Keratinocyte (primary cell): ENCODE results near the gene PYGB. TPM values are rescaled to one million over a fixed set of nuclear protein-coding genes. Genes with fewer than 3 reads are reported as not detected.

ENCODE experiments used
- DNase-seq: peaks from one replicate; pipeline ENCODE4 v3.0.0-alpha.2; 2011; ENCODE audit warnings: low read depth, missing footprints, low spot score
- FAIRE-seq: peaks from 2 replicates; lab custom pipeline; 2011; peaks lifted over from hg19 to GRCh38; lab: Jason Lieb, UNC
- H2AFZ ChIP-seq: 2 replicates; pipeline ENCODE4 v1.6.0; 2012; ENCODE audit warnings: low read length, control low read depth, inconsistent platforms; ENCODE audit not compliant: control insufficient read depth
- H3K27ac ChIP-seq: 2 replicates; pipeline ENCODE4 v1.5.1; 2011; ENCODE audit warnings: low read length; ENCODE audit not compliant: control insufficient read depth, insufficient read depth
- H3K27me3 ChIP-seq: 3 replicates; pipeline ENCODE4 v1.6.0; 2011; ENCODE audit warnings: low read length; ENCODE audit not compliant: control insufficient read depth, insufficient read depth; ENCODE audit errors: extremely low read depth
- H3K36me3 ChIP-seq, 2 experiments: 2 replicates in 1 of 2; 3 replicates in 1 of 2; pipeline ENCODE4 v1.5.1; 2011; ENCODE audit warnings: low read length in 2 of 2, mild to moderate bottlenecking in 1 of 2; ENCODE audit not compliant: control insufficient read depth in 2 of 2, insufficient read depth in 2 of 2; ENCODE audit errors: extremely low read depth in 1 of 2
- H3K4me1 ChIP-seq: 3 replicates; pipeline ENCODE4 v1.5.1; 2011; ENCODE audit warnings: low read length; ENCODE audit not compliant: control insufficient read depth, insufficient read depth; ENCODE audit errors: extremely low read depth
- H3K4me2 ChIP-seq: 3 replicates; pipeline ENCODE4 v1.6.0; 2011; ENCODE audit warnings: low read depth, low read length; ENCODE audit not compliant: control insufficient read depth, insufficient read depth; ENCODE audit errors: extremely low read depth
- H3K4me3 ChIP-seq, 3 experiments: fragments of 200-600 bp in 1 of 3; sonication (generic) in 1 of 3; 2 replicates in 2 of 3; 3 replicates in 1 of 3; pipeline ENCODE4 v1.5.1; 2011 to 2016; ENCODE audit warnings: low read length in 3 of 3, mild to moderate bottlenecking in 3 of 3, control low read depth in 2 of 3, inconsistent platforms in 1 of 3, low read depth in 1 of 3, mixed read lengths in 1 of 3, mixed run types in 1 of 3, moderate library complexity in 1 of 3; ENCODE audit not compliant: control insufficient read depth in 2 of 3, insufficient read depth in 2 of 3; ENCODE audit errors: extremely low read depth in 1 of 3
- H3K79me2 ChIP-seq: 2 replicates; pipeline ENCODE4 v1.6.0; 2012; ENCODE audit warnings: low read length; ENCODE audit not compliant: control insufficient read depth, insufficient read depth
- H3K9ac ChIP-seq: 3 replicates; pipeline ENCODE4 v1.6.0; 2011; ENCODE audit warnings: low read length; ENCODE audit not compliant: control insufficient read depth, insufficient read depth; ENCODE audit errors: extremely low read depth
- H3K9me1 ChIP-seq: 3 replicates; pipeline ENCODE4 v1.6.0; 2011; ENCODE audit warnings: low read length; ENCODE audit not compliant: control insufficient read depth, insufficient read depth; ENCODE audit errors: extremely low read depth
- H3K9me3 ChIP-seq: 2 replicates; pipeline ENCODE4 v1.5.1; 2012; ENCODE audit warnings: low read depth, low read length; ENCODE audit not compliant: control insufficient read depth
- H4K20me1 ChIP-seq: 3 replicates; pipeline ENCODE4 v1.6.0; 2011; ENCODE audit warnings: low read length; ENCODE audit not compliant: control insufficient read depth, insufficient read depth; ENCODE audit errors: extremely low read depth
- EZH2 ChIP-seq: IDR thresholded peaks from one replicate; pipeline ENCODE4 v1.6.1; 2012; ENCODE audit warnings: inconsistent platforms, mild to moderate bottlenecking, low read length, moderate library complexity
- dilution Hi-C: fragments of 300-500 bp; cut with MboI; formaldehyde crosslinking; loops from one replicate; pipeline ENCODE4 v1.7.0; 2020; ENCODE audit warnings: low sequenced_read_pairs; ENCODE audit not compliant: extremely low pct_ligation_motif_present
- polyA plus RNA-seq, 5 experiments: library from polyadenylated mRNA; depleted of rRNA in 3 of 5; stranded (reverse) in 3 of 5; stranded (forward) in 1 of 5; unstranded in 1 of 5; fragments of >200 nt; gene quantifications; 1 replicate in 1 of 5; 2 replicates in 3 of 5; 3 replicates in 1 of 5; pipeline versions ENCODE4 v1.2.1 to v1.2.3, GENCODE V29; 2011 to 2012; ENCODE audit warnings: missing spikeins in 2 of 5, low read depth in 1 of 5, low replicate concordance in 1 of 5
- TF ChIP-seq, protein P1 (sequence below), 3 experiments: IDR thresholded peaks in 1 of 3; conservative IDR thresholded peaks in 1 of 3; optimal IDR thresholded peaks in 1 of 3; 2 replicates in 2 of 3; 3 replicates in 1 of 3; pipeline versions ENCODE3 to v1.5.1; 2011; ENCODE audit warnings: low read length in 3 of 3, mild to moderate bottlenecking in 3 of 3, moderate library complexity in 2 of 3, control low read depth in 1 of 3, inconsistent platforms in 1 of 3; ENCODE audit not compliant: insufficient read depth in 2 of 3; ENCODE audit errors: extremely low read depth in 1 of 3

The PYGB gene
- polyA plus RNA-seq, 1 donor (not counting 4 experiments of a cell fraction or from before 2014, with no cell fraction given): 78.3 TPM

DNA sequence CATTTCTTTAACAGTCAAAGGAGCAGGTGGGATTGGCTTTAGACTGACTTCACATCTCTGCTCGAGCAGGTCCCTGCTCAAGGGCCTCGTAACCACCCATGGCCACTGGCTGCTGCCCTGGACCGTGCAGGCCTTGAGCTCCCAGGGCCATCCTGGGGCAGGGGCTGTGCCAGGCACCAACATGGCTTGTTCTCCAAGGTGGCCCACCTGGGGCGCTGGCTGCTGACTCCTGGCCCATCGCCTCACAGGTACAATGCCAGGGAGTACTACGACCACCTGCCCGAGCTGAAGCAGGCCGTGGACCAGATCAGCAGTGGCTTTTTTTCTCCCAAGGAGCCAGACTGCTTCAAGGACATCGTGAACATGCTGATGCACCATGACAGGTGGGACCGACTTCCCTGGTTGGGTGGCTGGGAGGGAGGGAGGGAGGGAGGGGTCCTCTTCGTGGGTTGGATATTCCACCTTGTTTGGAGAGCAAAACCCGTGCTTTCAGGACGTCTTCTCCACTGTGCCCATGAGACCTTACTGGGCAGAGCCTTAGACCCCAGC, 46.1 kb downstream of the PYGB start:
- Histone ChIP-seq H3K79me2 (no peaks in the 10 kb centered on the region), H2AFZ (no peak overlapping the region), H3K27me3 (no peaks in the 10 kb centered on the region), H3K36me3 (peaks cover 59% of the 10 kb centered on the region in 2 experiments), H4K20me1 (peaks cover 2% of the 10 kb centered on the region), H3K27ac (no peak overlapping the region), H3K4me3 (no peak overlapping the region), H3K9me1 (no peaks in the 10 kb centered on the region), H3K9ac (no peak overlapping the region), H3K4me2 (no peak overlapping the region), H3K9me3 (no peaks in the 10 kb centered on the region), H3K4me1 (peaks cover 33% of the 10 kb centered on the region)
- FAIRE-seq (no peak), DNase-seq (no peak)
- dilution Hi-C loops: no loop called here
- TF ChIP-seq, protein P1, sequence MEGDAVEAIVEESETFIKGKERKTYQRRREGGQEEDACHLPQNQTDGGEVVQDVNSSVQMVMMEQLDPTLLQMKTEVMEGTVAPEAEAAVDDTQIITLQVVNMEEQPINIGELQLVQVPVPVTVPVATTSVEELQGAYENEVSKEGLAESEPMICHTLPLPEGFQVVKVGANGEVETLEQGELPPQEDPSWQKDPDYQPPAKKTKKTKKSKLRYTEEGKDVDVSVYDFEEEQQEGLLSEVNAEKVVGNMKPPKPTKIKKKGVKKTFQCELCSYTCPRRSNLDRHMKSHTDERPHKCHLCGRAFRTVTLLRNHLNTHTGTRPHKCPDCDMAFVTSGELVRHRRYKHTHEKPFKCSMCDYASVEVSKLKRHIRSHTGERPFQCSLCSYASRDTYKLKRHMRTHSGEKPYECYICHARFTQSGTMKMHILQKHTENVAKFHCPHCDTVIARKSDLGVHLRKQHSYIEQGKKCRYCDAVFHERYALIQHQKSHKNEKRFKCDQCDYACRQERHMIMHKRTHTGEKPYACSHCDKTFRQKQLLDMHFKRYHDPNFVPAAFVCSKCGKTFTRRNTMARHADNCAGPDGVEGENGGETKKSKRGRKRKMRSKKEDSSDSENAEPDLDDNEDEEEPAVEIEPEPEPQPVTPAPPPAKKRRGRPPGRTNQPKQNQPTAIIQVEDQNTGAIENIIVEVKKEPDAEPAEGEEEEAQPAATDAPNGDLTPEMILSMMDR (optimal IDR thresholded peaks at IDR 0.05 in 1 of 3, IDR thresholded peaks at IDR 0.05 in 1 of 3, conservative IDR thresholded peaks at IDR 0.05 in 1 of 3; ENCODE audit: extremely low read depth in 1 of 3, insufficient read depth in 2 of 3, low read length in 3 of 3): no peak

DNA sequence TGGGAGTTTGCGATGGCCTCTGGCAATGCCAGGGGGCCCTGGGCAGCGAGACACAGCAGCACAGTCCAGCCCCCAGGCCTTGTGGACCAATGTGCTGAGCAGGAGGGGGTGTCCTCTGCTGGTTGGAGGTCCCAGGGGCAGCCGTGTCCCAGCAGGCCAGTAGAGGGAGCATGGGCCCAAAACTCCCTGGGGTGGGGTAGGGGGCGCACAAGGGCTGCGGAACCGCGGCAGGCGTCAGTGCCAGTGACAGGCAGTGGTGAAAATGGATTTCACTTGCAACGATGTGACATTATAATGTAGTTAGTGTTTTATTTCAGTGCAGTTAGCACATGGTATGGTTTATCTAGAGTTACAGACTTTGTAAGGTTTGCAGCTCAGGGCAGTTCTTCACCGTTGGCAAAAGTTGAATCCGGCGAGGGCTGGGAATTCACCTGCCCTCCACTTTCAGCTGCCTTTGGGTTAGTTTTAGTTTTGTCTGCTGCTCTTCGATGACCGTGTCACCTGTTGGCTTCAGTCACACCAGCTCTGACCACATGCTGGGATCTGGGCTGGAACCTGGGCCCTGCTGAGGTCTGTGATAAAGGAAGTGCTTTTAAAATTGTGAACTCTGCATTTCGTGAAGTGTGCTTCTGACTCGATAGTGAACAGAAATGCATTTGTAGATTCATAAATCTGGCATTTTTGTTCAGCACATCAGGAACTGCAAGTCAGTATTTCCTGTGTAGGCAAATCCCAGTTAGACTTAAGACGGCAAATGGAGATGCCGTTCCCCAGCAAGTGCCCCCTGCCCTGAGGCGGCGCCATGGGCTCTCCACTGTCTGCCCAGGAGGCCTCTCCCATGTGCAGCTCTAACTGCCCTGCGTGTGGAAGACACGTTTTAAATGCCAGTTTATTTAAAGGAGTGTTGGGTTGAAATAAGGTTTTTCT, 46.8 kb downstream of the PYGB start:
- H3K27me3 ChIP-seq: no peaks in the 10 kb centered on the region
- DNase-seq: no peak
- no peak overlapping the region for H2AFZ ChIP-seq
- no peak overlapping the region for H3K4me3 ChIP-seq
- H3K79me2 ChIP-seq: no peaks in the 10 kb centered on the region
- no peak for TF ChIP-seq EZH2
- TF ChIP-seq, protein P1 (optimal IDR thresholded peaks at IDR 0.05 in 1 of 3, IDR thresholded peaks at IDR 0.05 in 1 of 3, conservative IDR thresholded peaks at IDR 0.05 in 1 of 3; ENCODE audit: extremely low read depth in 1 of 3, insufficient read depth in 2 of 3, low read length in 3 of 3): peak; percentile 57 to 74 (median 61)
- dilution Hi-C loops: no loop called here
- FAIRE-seq: no peak
- no peaks in the 10 kb centered on the region for H3K9me1 ChIP-seq
- H3K36me3 ChIP-seq: peaks cover 54 to 56% of the 10 kb centered on the region in 2 experiments
- no peaks in the 10 kb centered on the region for H3K9me3 ChIP-seq
- no peak overlapping the region for H3K27ac ChIP-seq
- H3K4me2 ChIP-seq: no peak overlapping the region
- H3K9ac ChIP-seq: no peak overlapping the region
- peaks cover 37% of the 10 kb centered on the region for H3K4me1 ChIP-seq
- H4K20me1 ChIP-seq: peaks cover 2% of the 10 kb centered on the region
